Measurements from ENCODE around the gene EXOC4.
"Not testable (repeated sequence)": the region's sequence is repeated elsewhere in the genome, so short reads cannot be mapped to it uniquely, and the experiment has no call there.

EXOC4 gene

DNA sequence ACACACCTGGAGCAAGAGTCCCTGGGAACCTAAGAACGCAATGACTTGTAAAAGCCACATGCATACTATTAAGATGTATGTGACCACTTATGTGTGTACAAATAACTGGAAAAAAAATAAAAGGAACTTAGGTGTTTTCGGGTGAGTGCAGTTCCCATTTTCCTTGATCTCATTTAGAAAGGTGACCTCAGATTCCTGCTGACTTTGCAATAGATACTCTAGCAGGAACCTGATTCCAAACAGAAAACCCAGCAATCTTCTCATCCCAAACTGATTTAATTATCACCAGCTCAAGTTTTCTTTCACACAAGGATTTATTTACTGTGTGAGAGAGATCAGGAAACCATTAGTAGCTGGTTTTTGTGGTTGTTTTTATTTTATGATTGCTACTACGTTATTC, 817.8 kb downstream of the EXOC4 start:
- no peak for DNase-seq (ENCODE audit: low read depth in 2 of 2)

DNA sequence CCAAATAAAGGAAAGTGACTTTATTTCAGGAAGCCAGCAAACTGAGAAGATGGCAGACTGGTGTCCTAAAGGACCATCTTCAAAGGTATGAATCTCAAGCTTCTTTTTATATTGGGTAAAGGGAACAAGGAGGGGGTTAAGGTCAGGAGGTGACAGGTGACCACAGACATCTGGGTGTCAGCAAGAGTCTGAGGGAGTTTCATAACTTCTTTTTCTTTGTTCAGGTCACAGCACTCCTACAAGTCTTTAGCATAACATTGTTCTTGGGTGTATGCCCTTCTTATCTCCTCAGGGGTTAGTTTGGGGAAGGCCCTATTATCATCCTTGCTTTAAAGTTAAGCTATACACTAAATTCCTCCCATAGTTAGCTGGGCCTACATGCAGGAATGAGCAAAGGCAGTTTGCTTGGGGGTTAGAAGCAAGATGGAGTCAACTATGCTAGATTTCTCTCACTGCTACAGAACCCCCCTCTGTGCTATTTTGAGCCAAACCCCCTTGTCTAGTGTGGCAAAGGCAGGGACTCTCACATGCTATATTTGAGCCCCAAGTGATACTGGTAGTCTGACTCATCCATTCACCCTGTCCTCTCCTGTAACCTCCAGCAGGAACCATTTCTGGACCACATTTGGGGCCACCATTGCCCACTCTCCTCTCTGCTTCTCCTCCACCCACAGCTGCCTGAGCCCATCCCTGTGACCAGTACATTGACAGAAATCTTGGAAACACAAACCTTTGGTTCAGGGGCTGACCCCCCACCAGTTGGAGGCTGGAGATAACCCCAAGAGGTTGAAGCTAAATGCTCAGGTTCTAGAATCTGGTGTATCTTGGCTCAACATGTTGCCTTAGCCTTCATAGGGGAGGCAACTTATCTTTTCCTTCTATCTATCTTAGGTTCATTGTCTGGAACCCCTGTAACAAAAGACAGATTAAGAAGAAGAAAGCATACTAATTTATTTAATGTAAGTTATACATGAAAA, 818.8 kb downstream of the EXOC4 start:
- no peak for DNase-seq (ENCODE audit: low read depth in 2 of 2)

DNA sequence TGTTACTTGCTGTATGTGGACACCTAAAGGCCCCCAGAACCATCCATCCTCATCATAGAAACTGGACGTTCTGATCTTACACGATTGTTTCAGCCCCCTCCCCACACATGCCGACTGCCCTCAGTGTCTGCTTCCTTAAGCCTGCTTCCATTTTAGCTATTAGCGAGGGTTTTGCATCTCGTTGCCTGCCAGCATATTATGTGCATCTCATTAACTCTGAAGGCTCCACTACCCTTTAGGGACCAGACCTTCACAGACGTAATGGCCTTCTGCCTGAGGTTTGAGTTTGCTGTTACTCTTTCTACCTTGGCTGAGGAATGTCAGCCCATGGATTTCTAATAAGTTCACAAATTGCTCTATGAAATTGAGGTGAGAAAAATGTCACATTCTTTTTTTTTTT, 820.4 kb downstream of the EXOC4 start:
- DNase-seq (ENCODE audit: low read depth in 2 of 2): no peak

DNA sequence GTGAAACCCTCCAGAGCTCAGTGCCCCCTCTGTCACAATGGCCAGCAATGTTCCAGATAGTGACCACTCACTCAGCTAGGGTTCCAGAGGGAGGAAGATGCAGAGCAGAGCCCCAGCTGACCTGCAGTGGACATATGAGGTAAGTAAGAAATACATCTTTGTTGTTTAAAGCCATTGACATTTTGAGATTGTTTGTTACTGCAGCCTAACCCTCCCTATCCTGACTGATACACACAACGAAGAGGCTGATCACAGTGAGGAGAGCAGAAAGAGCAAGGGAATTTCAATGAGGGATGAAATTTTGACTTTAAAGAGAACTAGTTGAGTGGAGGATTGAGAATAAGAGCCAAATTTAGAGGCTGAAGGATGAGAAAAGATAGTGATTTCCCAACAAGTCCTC, 822.9 kb downstream of the EXOC4 start:
- no peak for DNase-seq (ENCODE audit: low read depth in 2 of 2)

DNA sequence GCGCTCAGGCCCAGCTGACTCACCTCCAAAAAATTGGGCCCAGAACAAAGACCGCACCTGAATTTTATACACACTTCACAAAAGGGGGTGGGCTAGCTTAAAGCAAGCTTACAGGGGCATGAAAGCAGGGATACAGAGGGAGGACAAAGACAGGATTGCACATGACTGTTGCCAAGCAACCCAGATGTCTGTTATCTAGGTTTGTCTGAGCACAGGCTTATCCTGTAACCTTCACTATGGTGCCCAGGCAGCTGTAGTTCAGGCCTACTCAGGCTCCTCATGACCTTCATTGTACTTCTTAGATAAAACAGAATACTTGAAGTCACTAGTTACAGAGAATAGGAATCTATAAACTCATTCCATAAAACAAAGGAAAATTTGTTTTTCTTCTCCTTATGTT, 824.7 kb downstream of the EXOC4 start:
- DNase-seq (ENCODE audit: low read depth in 2 of 2): not testable (repeated sequence)

DNA sequence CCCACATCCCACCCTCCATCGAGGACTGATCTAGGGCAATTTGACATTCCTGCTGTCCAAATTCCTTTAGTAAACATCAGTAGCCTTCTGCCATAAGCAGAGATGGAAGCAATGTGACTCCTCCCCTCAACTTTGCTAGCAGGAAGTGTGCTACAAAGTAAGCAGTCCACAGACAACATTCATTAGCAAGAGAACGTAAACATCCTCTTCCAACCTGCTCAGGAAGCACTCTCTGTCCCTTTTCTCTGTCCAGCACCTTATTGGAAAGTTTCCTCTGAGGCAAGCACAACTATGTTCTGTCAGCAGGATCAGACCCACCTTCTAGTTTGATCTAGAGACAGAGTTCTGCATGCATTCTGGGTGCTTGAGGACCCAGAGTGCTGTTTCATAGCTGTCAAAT, 826.1 kb downstream of the EXOC4 start:
- DNase-seq (ENCODE audit: low read depth in 2 of 2): no peak

DNA sequence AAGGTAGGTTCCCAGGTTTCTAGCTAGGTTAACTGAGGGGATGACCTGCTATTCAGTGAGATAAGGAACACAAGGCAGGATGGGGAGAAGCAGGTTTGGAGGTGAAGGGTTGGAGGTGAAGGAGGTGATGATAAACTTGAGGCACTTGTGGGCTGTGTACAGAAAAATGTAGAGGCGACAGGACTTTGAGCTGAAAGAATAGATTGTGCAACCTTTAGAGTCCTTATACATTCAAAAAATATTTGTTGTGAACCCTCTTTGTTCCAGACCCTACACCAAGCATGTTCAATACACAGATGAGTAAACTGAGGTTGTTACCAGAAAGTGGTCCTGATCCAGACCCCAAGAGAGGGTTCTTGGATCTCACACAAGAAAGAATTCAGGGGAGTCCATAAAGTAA, 828.8 kb downstream of the EXOC4 start:
- DNase-seq (ENCODE audit: low read depth in 2 of 2): no peak

DNA sequence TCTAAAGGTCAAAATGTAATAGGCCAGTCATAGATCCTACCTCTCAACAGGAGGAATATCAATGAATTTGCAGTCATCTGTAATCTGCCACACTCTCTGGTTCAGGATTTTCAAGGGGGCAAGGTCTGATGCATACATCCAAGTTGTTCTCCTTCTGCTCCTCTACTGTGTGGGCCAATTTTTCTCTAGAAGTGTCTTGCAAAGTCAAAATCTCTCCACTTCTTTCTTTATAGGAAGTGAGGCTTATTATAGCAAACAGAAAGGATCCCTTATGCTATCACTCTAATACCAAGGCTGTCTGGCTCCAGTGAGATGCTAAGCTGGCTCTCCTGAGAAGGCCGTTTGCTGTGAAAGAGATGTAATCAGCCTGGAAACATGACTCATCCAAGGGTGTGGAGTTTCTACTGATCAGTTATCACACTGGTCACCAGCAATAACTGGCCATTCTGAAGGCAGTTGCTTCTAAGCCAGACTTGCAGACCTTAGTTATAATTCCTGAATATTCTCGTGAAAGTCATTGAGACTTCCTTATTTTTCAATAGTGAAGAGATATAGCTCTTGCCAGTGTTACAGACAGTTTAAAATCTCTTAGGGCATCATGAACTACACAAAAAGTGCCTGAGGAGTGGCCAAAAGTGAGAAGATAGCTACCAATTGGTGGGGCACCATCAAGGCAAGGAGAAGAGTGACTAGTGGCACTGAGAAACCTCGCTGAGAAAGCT, 831.0 kb downstream of the EXOC4 start:
- no peak for DNase-seq (ENCODE audit: low read depth in 2 of 2)

DNA sequence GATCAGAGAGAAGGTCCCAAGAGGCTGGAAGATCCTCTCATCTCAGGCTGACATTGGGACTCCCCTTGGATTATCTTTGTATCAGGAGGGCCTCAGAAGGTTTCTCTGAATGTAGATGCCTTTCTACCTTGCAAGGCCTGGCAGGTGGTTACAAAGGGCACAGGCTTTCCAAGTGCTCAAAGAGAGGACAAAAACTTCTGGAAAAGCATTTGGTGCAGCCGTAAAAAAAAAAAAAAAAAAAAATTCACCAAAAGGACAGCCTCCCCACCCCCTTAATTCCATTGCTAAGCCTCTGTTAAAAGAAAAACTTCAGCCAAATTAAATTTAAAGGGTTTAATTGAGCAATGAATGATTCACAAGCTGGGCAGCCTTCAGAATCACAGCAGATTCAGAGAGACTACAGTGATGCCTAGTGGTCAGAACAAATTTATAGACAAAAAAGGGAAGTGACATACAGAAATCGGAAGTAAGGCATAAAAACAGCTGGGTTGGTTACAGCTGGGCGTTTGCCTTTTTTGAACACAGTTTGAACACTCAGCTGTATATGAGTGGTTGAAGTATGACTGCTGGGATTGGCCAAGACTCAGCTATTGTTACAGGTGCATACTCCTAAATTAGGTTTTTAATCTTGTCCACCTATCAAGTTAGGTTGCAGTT, 831.7 kb downstream of the EXOC4 start:
- DNase-seq (ENCODE audit: low read depth in 2 of 2): no peak

DNA sequence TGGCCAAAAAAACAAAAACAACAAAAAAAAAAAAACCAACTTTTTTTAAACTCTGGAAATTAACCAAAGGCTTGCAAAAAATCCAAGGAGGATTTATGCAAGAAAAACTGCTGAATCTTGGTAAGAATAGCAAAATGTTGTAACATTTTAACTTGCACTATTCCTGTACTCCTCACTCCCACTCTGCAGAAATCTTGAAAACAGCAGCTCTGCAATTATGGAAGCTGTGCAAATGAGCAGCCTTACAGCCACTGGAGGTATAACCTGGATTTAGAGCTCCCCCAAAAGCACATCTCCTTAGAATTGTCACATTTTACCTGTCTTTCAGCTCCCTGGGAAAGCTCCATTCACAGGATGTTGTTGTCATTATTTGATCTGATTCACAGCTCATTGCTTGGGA, 832.4 kb downstream of the EXOC4 start:
- DNase-seq (ENCODE audit: low read depth in 2 of 2): no peak

DNA sequence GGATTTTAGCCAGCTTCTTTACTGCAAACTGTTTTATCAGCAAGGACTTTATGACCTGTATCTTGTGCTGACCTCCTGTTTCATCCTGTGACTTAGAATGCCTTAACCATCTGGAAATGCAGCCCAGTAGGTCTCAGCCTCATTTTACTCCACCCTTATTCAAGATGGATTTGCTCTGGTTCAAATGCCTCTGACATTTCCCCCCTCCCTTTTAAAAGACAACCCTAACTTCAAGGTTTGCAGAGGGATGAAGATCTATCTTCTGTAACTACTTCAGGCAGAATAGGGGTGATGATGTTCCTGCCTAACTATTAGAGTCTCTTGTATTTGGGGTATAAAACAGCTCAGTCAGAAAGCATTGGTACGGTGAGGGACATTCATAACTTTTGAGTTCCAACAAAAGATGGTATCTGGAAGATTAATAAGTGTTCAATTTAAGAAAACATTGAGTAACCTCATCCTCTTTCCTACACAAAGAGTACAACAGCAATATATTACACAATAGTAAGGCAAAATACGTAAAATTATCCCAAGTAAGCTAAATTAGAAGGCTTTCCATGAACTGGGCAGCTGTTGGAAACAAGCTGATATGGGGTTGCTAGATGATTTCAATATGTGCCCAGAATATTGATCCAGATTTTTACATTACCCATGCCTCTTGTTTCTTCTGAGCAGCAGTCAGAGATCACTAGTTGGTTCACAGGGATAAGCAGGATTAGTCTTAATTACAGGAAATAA, 834.3 kb downstream of the EXOC4 start:
- DNase-seq (ENCODE audit: low read depth in 2 of 2): no peak

DNA sequence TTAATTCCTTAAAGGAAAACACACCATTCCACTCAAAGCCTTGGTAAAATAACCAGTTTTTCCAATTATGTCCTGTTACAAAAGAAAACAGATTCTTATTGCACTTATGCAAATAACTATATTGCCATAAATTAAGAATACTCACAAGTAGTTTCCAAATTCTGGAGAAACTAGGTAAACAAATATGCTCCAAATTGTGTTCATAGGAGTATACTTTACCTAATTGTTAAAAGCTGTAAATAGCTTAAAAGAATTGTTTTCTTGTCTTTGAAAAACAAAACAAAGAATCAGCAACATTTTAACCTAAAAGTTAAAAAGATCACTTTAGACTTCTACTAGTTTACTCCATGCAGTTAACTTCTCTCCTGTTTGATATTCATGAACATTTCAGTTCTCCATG, 835.3 kb downstream of the EXOC4 start:
- no peak for DNase-seq (ENCODE audit: low read depth in 2 of 2)

DNA sequence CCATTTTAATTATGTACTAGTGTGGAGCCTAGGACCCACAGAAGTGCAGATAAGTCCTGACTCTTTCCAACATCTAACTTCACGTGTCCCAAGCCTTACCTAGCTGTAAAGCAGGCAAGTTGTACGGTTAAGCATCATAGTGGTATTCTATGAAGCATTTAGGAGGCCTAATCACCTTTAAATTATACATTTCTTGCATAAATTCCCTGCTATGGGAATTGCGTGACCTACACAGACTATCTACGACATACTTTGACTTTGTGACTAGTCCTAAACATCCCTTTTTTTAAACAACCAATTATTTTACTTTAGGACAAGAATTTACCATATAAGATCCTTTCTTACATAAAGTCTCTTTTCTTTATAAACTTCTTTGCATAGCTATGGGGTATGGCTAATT, 836.6 kb downstream of the EXOC4 start:
- DNase-seq (ENCODE audit: low read depth in 2 of 2): no peak

DNA sequence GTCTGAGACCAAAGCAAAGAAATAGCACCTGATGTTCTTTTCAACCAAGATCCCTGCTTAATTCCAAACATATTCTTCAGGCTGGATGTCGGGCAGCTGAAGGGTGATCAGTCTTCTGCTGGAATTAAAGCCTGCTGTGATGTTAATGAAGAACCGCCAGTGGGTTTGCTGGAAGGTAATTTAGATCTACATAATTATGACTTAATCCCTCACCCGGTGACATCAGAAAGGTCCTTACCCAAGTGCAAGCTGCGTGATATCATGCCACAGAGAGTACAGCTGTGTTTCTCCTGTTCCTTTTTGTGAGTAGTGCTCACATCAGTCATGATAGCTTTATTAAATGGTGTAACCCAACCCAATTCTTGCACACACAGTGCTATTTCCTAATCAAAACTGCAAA, 845.2 kb downstream of the EXOC4 start:
- DNase-seq (ENCODE audit: low read depth in 2 of 2): no peak

DNA sequence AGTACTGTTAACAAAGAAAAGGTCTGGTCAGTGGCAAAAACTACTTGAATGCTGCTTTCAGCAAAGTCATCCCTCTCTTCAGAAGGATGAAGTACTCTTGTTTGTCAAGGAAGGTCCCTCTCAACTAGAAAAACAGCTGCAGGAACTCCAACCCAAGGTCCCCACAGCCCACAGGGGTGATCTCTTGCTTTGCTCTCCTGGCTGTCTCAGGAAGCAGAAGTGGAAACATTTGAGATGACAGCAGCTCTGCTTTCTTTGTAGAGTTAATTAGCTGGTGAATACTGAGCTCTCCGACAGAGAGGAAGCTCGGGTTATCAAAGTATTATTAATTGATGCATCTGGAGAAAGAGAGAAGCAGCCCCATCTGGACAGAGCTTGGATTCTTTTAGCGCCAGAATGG, 848.8 kb downstream of the EXOC4 start:
- no peak for DNase-seq (ENCODE audit: low read depth in 2 of 2)

DNA sequence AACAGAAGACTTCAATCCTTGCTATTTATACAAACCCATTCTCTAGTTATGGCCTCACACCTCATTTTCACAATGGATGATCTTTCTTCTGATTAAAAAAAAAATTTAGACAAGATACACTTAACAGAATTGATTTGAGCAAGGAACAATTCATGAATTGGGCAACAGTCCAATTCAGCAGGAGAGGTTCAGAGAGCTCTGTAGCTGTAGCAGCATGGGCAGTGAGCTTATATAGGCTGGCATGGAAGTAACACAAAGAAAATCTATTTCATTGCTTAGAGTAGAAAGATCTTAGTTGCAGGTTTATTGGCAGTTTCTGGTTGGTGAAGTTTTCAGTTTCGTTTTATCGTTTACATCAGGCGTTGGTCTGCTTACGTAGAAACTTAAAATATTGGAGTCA, 851.3 kb downstream of the EXOC4 start:
- DNase-seq (ENCODE audit: low read depth in 2 of 2): no peak

DNA sequence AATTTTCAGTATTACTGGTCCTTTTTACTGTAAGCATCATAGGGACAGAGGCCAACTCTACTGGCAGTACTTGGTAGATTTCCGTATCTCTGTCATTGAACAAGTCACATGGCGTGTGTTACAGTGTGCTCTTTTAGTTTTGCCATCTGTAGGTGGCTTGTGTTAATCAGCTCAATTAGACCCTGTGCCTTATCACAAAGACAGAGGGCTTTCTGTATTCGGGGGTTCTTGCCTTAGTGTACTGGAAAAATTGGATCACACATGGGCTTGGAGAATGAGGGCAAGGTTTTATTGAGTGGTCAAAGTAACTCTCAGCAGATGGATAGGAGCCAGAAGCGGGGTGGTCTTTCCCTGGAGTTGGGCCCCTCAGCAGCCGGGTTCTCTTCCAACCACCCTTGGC, 853.0 kb downstream of the EXOC4 start:
- no peak for DNase-seq (ENCODE audit: low read depth in 2 of 2)

DNA sequence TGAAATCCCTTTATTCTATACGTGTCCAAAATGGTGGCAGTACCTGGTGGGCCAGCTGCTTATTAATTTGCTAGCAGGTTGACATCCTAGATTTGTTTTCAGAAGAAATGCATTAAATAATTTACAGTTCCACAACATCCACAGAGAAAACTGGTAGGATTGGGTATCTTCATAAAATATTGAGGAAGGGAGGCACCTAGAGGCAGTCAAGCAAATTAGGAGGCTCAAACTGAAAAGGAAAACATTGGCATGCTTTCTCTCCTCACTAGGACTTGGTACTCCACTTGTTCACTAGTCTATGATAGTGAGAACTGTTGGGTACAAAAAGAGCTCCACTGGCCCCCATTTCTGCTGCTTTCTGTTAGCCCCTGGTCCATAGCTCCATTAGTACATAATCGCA, 855.9 kb downstream of the EXOC4 start:
- DNase-seq (ENCODE audit: low read depth in 2 of 2): no peak

DNA sequence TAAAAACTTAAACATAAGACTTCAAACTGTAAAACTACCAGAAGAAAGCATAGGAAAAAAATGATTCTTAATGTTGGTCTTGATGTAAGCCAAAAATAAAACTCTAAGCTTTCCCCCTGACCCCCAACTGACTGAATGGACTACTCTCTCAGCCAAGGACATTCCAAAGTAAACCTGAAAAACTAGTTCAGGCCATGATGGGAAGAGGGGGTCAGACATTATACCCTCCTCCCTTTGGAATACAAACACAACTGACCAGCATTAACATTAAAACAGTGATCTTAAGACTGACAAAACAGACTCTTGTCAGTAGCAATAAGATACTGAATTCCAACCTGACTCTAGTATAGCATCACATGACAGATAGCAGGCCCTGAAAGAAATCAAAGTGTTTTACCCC, 860.8 kb downstream of the EXOC4 start:
- DNase-seq (ENCODE audit: low read depth in 2 of 2): no peak

DNA sequence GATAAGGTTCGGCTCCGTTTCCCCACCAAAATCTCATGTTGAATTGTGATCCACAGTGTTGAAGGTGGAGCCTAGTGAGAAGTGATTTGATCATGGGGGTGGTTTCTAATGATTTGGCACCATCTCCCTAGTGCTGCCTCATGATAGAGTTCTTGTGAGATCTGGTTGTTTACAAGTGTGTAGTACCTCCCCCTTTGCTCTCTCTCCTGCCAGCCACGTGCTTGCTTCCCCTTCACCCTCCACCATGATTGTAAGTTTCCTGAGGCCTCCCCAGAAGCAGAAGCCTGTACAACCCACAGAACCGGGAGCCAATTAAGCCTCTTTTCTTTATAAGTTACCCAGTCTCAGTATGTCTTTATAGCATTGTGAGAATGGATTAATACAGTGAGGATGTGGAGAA, 862.1 kb downstream of the EXOC4 start:
- DNase-seq (ENCODE audit: low read depth in 2 of 2): no peak
